BJ (cell line): ENCODE measurements around the gene SELENOS. TPM values are rescaled to one million over a fixed set of nuclear protein-coding genes. Genes with fewer than 3 reads are reported as not detected.
"Not testable (repeated sequence)": the region's sequence is repeated elsewhere in the genome, so short reads cannot be mapped to it uniquely, and the experiment has no call there.

Experiments
- CTCF ChIA-PET: fragments of 350-600 bp; formaldehyde crosslinking; extraction: SDS; loops from one replicate; lab custom pipeline; 2021; ENCODE audit warnings: antibody characterized with exemption, inconsistent platforms; lab: Yijun Ruan, JAX
- POLR2A ChIA-PET: fragments of 300-600 bp; sonication (Branson Sonifier 250); formaldehyde crosslinking; extraction: SDS; loops from one replicate; lab custom pipeline; 2021; ENCODE audit warnings: antibody characterized with exemption; lab: Charles Lee
- DNase-seq: peaks from one replicate; pipeline ENCODE4 v3.0.0-alpha.2; 2011; ENCODE audit warnings: low read depth
- H3K27me3 ChIP-seq: 2 replicates; pipeline ENCODE4 v1.6.0; 2011; ENCODE audit warnings: low read length; ENCODE audit not compliant: control insufficient read depth, insufficient read depth
- H3K36me3 ChIP-seq: 2 replicates; pipeline ENCODE4 v1.5.1; 2011; ENCODE audit warnings: low read length; ENCODE audit not compliant: control insufficient read depth, insufficient read depth
- H3K4me3 ChIP-seq: 2 replicates; pipeline ENCODE4 v1.5.1; 2011; ENCODE audit warnings: low read depth, mild to moderate bottlenecking, control low read depth, low read length
- CTCF ChIP-seq: IDR thresholded peaks from 2 replicates; pipeline ENCODE4 v1.5.1; 2011; ENCODE audit warnings: low read depth, mild to moderate bottlenecking, control low read depth, inconsistent platforms, low read length, moderate library complexity; ENCODE audit not compliant: insufficient read depth
- polyA plus RNA-seq: library from polyadenylated mRNA; depleted of rRNA; stranded (reverse); fragments of >200 nt; gene quantifications from 2 replicates; pipeline ENCODE4 v1.2.3, GENCODE V29; 2011

Gene SELENOS
- polyA plus RNA-seq, 1 experiment = 71.2 TPM

DNA sequence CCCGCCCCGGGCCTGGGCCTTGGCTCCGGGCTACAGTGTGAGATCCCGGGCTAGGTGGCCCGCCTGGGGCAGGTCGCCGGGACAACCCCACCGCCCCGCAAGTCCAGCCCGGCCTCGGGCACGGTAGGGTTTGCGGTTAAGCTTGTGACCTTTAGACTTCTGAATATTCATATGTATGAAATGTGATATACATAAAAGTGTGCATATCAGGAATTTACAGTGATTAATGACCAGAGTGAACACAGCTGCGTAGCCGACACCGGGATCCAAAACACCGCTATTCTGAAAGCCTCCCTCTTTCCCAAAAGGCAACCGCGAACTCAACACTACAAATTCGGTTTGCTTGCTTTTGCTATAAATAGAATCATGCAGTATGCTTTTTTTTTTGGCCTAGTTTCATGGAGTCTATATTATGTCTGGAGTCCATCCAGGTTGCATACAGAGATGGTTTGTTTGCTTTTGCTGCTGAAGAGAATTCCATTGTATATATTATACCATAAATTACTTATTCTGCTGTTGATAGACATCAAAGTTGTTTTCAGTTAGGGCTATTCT is 18.4 kb upstream of the SELENOS start:
- CTCF ChIA-PET = interaction anchor here (2.8 to 2.9 kb wide), 2 partner anchors 206 to 346 kb away, joined by 16 to 23 read pairs; no protein-coding TSS in a partner anchor
- POLR2A ChIA-PET = no interaction called here
- peak overlapping the region; percentile 95 for H3K4me3 ChIP-seq
- H3K27me3 ChIP-seq = no peaks in the 10 kb centered on the region
- H3K36me3 ChIP-seq = no peaks in the 10 kb centered on the region
- no peak for DNase-seq
- TF ChIP-seq CTCF = no peak

DNA sequence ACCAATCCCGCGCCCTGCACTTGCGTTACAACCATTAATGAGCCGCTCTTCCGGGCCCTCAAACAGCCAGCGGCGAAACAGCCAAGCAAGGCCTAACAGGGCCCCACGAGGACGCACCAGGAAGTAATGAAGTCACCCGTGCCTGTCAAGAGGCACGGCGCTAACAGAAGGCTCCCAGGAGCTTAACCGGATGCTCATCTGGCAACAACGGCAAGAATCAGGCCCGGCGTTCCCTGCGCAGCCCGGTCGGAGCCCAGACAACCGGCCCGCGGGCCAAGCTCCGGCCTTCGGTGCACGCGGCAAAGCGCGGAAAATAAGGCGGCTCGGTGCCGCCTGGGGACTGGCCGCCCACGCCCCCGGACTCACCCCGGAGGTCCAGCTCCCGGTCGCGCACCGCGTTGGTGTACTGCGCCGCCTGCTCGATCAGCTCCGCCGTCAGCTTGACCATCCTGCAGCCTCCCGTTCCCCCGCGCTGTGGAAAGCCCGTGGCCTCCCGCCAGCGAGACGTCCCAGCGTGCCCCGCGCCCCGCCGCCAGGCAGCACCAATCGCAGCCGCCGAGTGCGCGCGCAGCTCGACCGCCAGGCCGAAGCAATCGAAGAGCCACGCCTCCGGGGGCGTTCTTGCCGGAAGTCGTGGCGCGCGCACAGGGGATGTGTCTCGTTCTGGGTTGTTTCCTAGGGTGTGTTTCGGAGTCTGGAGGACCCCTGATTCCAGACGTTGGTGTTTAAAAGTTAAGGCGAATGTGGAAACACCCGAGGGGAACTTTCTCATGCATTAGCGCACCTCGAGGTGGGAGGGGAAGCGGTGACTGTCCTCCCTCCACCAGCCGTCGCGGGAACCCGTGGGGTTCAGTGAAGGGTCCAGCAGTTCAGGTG is 17.7 kb upstream of the SELENOS start, which contains the start of gene SNRPA1:
SNRPA1 (minus strand) TSS at position 518 of the 876 bp plus-strand sequence; CDS start at position 448, 70 bp downstream.
- peak; percentile 52 for DNase-seq
- Histone ChIP-seq H3K4me3 (peak within 1 kb of the TSS; percentile 95), H3K27me3 (no peaks in the 10 kb centered on the region), H3K36me3 (peaks cover 1% of the 10 kb centered on the region; the same call in 1 of the 2 replicates)
- POLR2A ChIA-PET = interaction anchor here (0.6 kb wide), 1 partner anchor 146 kb away, joined by 3 read pairs; no protein-coding TSS in a partner anchor
- CTCF ChIA-PET = interaction anchor here (1.0 to 2.9 kb wide), 4 partner anchors 9 to 357 kb away, joined by 4 to 23 read pairs (median 10); partner anchors contain the start of gene TM2D3
- TF ChIP-seq CTCF = no peak

- H3K4me3 ChIP-seq = peak overlapping the region; percentile 95
- no peaks in the 10 kb centered on the region for H3K27me3 ChIP-seq
- no peak for TF ChIP-seq CTCF
- no peak for DNase-seq
- H3K36me3 ChIP-seq = peaks cover 2% of the 10 kb centered on the region; the same call in 1 of the 2 replicates
- ChIA-PET POLR2A (no interaction called here), CTCF (interaction anchor here (0.9 to 2.9 kb wide), 3 partner anchors 14 to 348 kb away, joined by 4 to 23 read pairs (median 16); no protein-coding TSS in a partner anchor)
Observed at GRCh38 chr15:101293122-101293521, 15.8 kb upstream of the SELENOS start.

- peak; percentile 66 for TF ChIP-seq CTCF
Observed at GRCh38 chr15:101288905-101289513, 11.7 kb upstream of the SELENOS start.

DNA sequence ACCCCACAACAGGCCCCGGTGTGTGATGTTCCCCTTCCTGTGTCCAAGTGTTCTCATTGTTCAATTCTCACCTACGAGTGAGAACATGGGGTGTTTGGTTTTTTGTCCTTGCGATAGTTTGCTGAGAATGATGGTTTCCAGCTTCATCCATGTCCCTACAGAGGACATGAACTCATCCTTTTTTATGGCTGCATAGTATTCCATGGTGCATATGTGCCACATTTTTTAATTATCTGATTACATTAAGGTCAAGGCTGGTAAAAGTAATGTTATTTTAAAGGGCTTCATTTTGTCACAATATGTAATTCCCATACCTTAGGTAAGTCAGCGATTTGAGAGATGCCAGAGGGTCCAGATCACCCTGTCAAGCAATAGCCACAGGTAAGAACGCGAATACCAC is 10.1 kb upstream of the SELENOS start:
- DNase-seq, POLR2A ChIA-PET, H3K4me3 ChIP-seq, H3K36me3 ChIP-seq, H3K27me3 ChIP-seq: not testable (repeated sequence)
- CTCF ChIA-PET = interaction anchor here (0.7 to 3.9 kb wide), 4 partner anchors 8 to 354 kb away, joined by 3 to 36 read pairs (median 12); no protein-coding TSS in a partner anchor

More at GRCh38 chr15:101288905-101289513, 11.7 kb upstream of the SELENOS start:
- Histone ChIP-seq H3K4me3 (no peak overlapping the region), H3K36me3 (peaks cover 7% of the 10 kb centered on the region), H3K27me3 (no peaks in the 10 kb centered on the region)
- ChIA-PET POLR2A (no interaction called here), CTCF (interaction anchor here (0.6 to 3.9 kb wide), 13 partner anchors 9 to 500 kb away, joined by 3 to 36 read pairs (median 4); partner anchors contain the start of gene TM2D3)
- DNase-seq = no peak
